ENCODE measurements around the gene IGSF5.

- TF ChIP-seq POLR2A (IDR thresholded peaks at IDR 0.05) (no peak), CTCF (IDR thresholded peaks at IDR 0.05) (no peak), POLR2AphosphoS5 (IDR thresholded peaks at IDR 0.05) (no peak)
Measured at GRCh38 chr21:39754811-39755210, 9.8 kb downstream of the IGSF5 start.
